Chondrocyte (in vitro differentiated cells): ENCODE results near the gene TACO1. TPM values are rescaled to one million over a fixed set of nuclear protein-coding genes. Genes with fewer than 3 reads are reported as not detected.
A peak's percentile ranks its signal among the peaks of the same experiment; 100 is the strongest.

Experiments used
- DNase-seq: peaks from one replicate; pipeline ENCODE4 v3.0.0; 2021; ENCODE audit warnings: mixed read lengths, low spot score
- H3K27ac Mint-ChIP-seq: one replicate; pipeline ENCODE4 v1.8.0; 2021; ENCODE audit warnings: mild to moderate bottlenecking, moderate library complexity, mixed read lengths; ENCODE audit not compliant: unreplicated experiment
- H3K27me3 Mint-ChIP-seq: 2 replicates; pipeline ENCODE4 v1.8.0; 2021; ENCODE audit warnings: low read depth, mixed read lengths
- H3K36me3 Mint-ChIP-seq: 2 replicates; pipeline ENCODE4 v1.8.0; 2021; ENCODE audit warnings: low read depth, mixed read lengths
- H3K4me1 Mint-ChIP-seq: 2 replicates; pipeline ENCODE4 v1.8.0; 2021; ENCODE audit warnings: low read depth, mild to moderate bottlenecking, mixed read lengths
- H3K4me3 Mint-ChIP-seq: one replicate; pipeline ENCODE4 v1.8.0; 2021; ENCODE audit warnings: mild to moderate bottlenecking, moderate library complexity, mixed read lengths; ENCODE audit not compliant: unreplicated experiment
- H3K9me3 Mint-ChIP-seq: 2 replicates; pipeline ENCODE4 v1.8.0; 2021; ENCODE audit warnings: low read depth, mixed read lengths
- CTCF ChIP-seq: fragments of 200-600 bp; sonication (generic); IDR thresholded peaks from 2 replicates; pipeline ENCODE4 v1.5.0; 2021; ENCODE audit warnings: antibody characterized with exemption, mild to moderate bottlenecking, moderate library complexity
- total RNA-seq: library from RNA; stranded (reverse); gene quantifications from 3 replicates; pipeline ENCODE4 v1.2.1, GENCODE V29; 2021

Gene TACO1
- total RNA-seq, 1 donor from 2014 or later = 17.3 TPM

- no peak for TF ChIP-seq CTCF
- Mint-ChIP-seq H3K27ac (peak overlapping the region; percentile 76), H3K4me3 (no peak overlapping the region), H3K27me3 (no peaks in the 10 kb centered on the region), H3K9me3 (no peaks in the 10 kb centered on the region), H3K4me1 (peaks cover 7% of the 10 kb centered on the region), H3K36me3 (no peaks in the 10 kb centered on the region)
- no peak for DNase-seq
Observed at GRCh38 chr17:63571632-63572310, 28.9 kb upstream of the TACO1 start.

GRCh38 chr17:63573634-63574033 is 27.1 kb upstream of the TACO1 start:
- peaks cover 11% of the 10 kb centered on the region for H3K4me1 Mint-ChIP-seq
- H3K27me3 Mint-ChIP-seq = no peaks in the 10 kb centered on the region
- H3K4me3 Mint-ChIP-seq = no peak overlapping the region
- H3K36me3 Mint-ChIP-seq = no peaks in the 10 kb centered on the region
- no peak for DNase-seq
- H3K27ac Mint-ChIP-seq = no peak overlapping the region
- H3K9me3 Mint-ChIP-seq = no peaks in the 10 kb centered on the region
- peak; percentile 71 for TF ChIP-seq CTCF

GRCh38 chr17:63578027-63578768 is 22.5 kb upstream of the TACO1 start:
- no peak for TF ChIP-seq CTCF
- Mint-ChIP-seq H3K27me3 (no peaks in the 10 kb centered on the region), H3K4me3 (no peak overlapping the region), H3K36me3 (peaks cover 15% of the 10 kb centered on the region), H3K4me1 (peaks cover 4% of the 10 kb centered on the region), H3K27ac (no peak overlapping the region), H3K9me3 (no peaks in the 10 kb centered on the region)
- no peak for DNase-seq

GRCh38 chr17:63578769-63579111 is 22.0 kb upstream of the TACO1 start:
- no peak for DNase-seq
- peaks cover 19% of the 10 kb centered on the region for H3K36me3 Mint-ChIP-seq
- H3K4me1 Mint-ChIP-seq = peaks cover 4% of the 10 kb centered on the region
- no peaks in the 10 kb centered on the region for H3K9me3 Mint-ChIP-seq
- no peaks in the 10 kb centered on the region for H3K27me3 Mint-ChIP-seq
- no peak for TF ChIP-seq CTCF
- H3K27ac Mint-ChIP-seq = no peak overlapping the region
- H3K4me3 Mint-ChIP-seq = no peak overlapping the region

GRCh38 chr17:63579633-63580032 is 21.1 kb upstream of the TACO1 start:
- Mint-ChIP-seq H3K4me1 (peaks cover 4% of the 10 kb centered on the region), H3K36me3 (peaks cover 21% of the 10 kb centered on the region), H3K4me3 (no peak overlapping the region), H3K27ac (no peak overlapping the region), H3K9me3 (no peaks in the 10 kb centered on the region), H3K27me3 (no peaks in the 10 kb centered on the region)
- TF ChIP-seq CTCF = no peak
- no peak for DNase-seq
